HCT116 (cell line): Measurements from ENCODE around the gene WSB1. TPM values are rescaled to one million over a fixed set of nuclear protein-coding genes. Genes with fewer than 3 reads are reported as not detected.

Experiments
- ATAC-seq: fragments of 200-7000 bp; cut with Tn5 transposase; 2 replicates; pipeline ENCODE4 v1.9.1; 2020; ENCODE audit warnings: mild to moderate bottlenecking, moderate library complexity
- BruUV-seq: library from RNA; stranded (reverse); fragments of 400-500 nt; replicated peaks from 2 replicates; lab custom pipeline; 2021; lab: Mats Ljungman, UMichigan
- CTCF ChIA-PET: fragments of 300-600 bp; sonication (Branson Sonifier 250); formaldehyde crosslinking; loops from one replicate; lab custom pipeline; 2021; ENCODE audit warnings: antibody characterized with exemption; lab: Charles Lee
- POLR2A ChIA-PET: fragments of 300-600, 350-600 bp; sonication (Branson Sonifier 250); formaldehyde crosslinking; loops from one replicate; lab custom pipeline; 2021; ENCODE audit warnings: antibody characterized with exemption; lab: Charles Lee
- RAD21 ChIA-PET, 2 experiments: fragments of 300-600 bp; sonication (Branson Sonifier 250); formaldehyde crosslinking; loops; one replicate each; lab custom pipeline; 2023; ENCODE audit warnings: low total read pairs in 2 of 2; ENCODE audit not compliant: uncharacterized antibody in 2 of 2, unreplicated experiment in 2 of 2, low non-redundant PET in 1 of 2; lab: Charles Lee
- DNase-seq: peaks from one replicate; pipeline ENCODE4 v3.0.0-alpha.2; 2010; ENCODE audit warnings: low read depth, low spot score
- H2AFZ ChIP-seq: fragments of 200-600 bp; shearing (Covaris generic), sonication (generic); 2 replicates; pipeline ENCODE4 v1.6.1; 2017; ENCODE audit warnings: low read depth, mixed run types, mixed read lengths, antibody characterized with exemption, low read length; ENCODE audit not compliant: poor library complexity, severe bottlenecking
- H3K27ac ChIP-seq: 2 replicates; pipeline ENCODE4 v1.5.1; 2012; ENCODE audit warnings: low read depth, low read length
- H3K27me3 ChIP-seq: fragments of 200-600 bp; sonication (generic); 2 replicates; pipeline ENCODE4 v1.6.1; 2016; ENCODE audit warnings: mixed run types, low read length, mixed read lengths; ENCODE audit not compliant: insufficient read depth
- H3K36me3 ChIP-seq, 2 experiments: fragments of 200-500 bp in 1 of 2; fragments of 200-600 bp in 1 of 2; sonication (Bioruptor generic) in 1 of 2; sonication (generic) in 1 of 2; 2 replicates each; pipeline versions ENCODE4 v1.5.1 to v1.6.1; 2014 to 2016; ENCODE audit warnings: low read length in 2 of 2, inconsistent platforms in 1 of 2, mixed read lengths in 1 of 2, mixed run types in 1 of 2; ENCODE audit not compliant: insufficient read depth in 2 of 2, control insufficient read depth in 1 of 2
- H3K4me1 ChIP-seq, 2 experiments: fragments of 200-600 bp in 1 of 2; sonication (generic) in 1 of 2; 2 replicates each; pipeline versions ENCODE4 v1.5.1 to v1.6.1; 2012 to 2017; ENCODE audit warnings: low read length in 2 of 2, inconsistent platforms in 1 of 2, mild to moderate bottlenecking in 1 of 2, mixed read lengths in 1 of 2, mixed run types in 1 of 2, moderate library complexity in 1 of 2; ENCODE audit not compliant: insufficient read depth in 2 of 2, control insufficient read depth in 1 of 2
- H3K4me2 ChIP-seq: fragments of 200-600 bp; sonication (generic); 2 replicates; pipeline ENCODE4 v1.6.1; 2017; ENCODE audit warnings: mixed run types, low read length, mixed read lengths
- H3K4me3 ChIP-seq, 2 experiments: fragments of 200-600 bp in 1 of 2; sonication (generic) in 1 of 2; replicated peaks in 1 of 2; 2 replicates each; pipeline ENCODE4 v1.5.1; 2011 to 2016; ENCODE audit warnings: low read length in 2 of 2, control low read depth in 1 of 2, low read depth in 1 of 2, mild to moderate bottlenecking in 1 of 2, mixed read lengths in 1 of 2, mixed run types in 1 of 2
- H3K79me2 ChIP-seq: fragments of 200-600 bp; sonication (generic); 2 replicates; pipeline ENCODE4 v1.6.1; 2017; ENCODE audit warnings: mild to moderate bottlenecking, mixed run types, low read length, moderate library complexity, mixed read lengths; ENCODE audit not compliant: insufficient read depth
- H3K9ac ChIP-seq: fragments of 200-600 bp; sonication (generic); 2 replicates; pipeline ENCODE4 v1.6.1; 2016; ENCODE audit warnings: low read length, mixed read lengths
- H3K9me2 ChIP-seq: fragments of 200-600 bp; sonication (generic), shearing (Covaris generic); 2 replicates; pipeline ENCODE4 v1.6.1; 2017; ENCODE audit warnings: mixed run types, mild to moderate bottlenecking, moderate library complexity; ENCODE audit not compliant: insufficient read depth
- H3K9me3 ChIP-seq, 2 experiments: fragments of 200-500 bp in 1 of 2; fragments of 200-600 bp in 1 of 2; sonication (Bioruptor generic) in 1 of 2; sonication (generic) in 1 of 2; 2 replicates each; pipeline ENCODE4 v1.6.1; 2014 to 2017; ENCODE audit warnings: low read length in 2 of 2, mixed read lengths in 2 of 2, inconsistent platforms in 1 of 2, low read depth in 1 of 2, mild to moderate bottlenecking in 1 of 2, mixed run types in 1 of 2, moderate library complexity in 1 of 2; ENCODE audit not compliant: control insufficient read depth in 1 of 2, insufficient read depth in 1 of 2
- H4K20me1 ChIP-seq: fragments of 200-600 bp; sonication (generic), shearing (Covaris generic); 2 replicates; pipeline ENCODE4 v1.6.1; 2017; ENCODE audit warnings: mixed run types, mild to moderate bottlenecking, moderate library complexity; ENCODE audit not compliant: insufficient read depth
- JUND ChIP-seq: IDR thresholded peaks from 2 replicates; pipeline ENCODE4 v1.6.1; 2012
- MAX ChIP-seq: IDR thresholded peaks from 2 replicates; pipeline ENCODE4 v1.6.1; 2012
- POLR2A ChIP-seq: IDR thresholded peaks from 2 replicates; pipeline ENCODE4 v1.7.0; 2011; ENCODE audit warnings: borderline replicate concordance; ENCODE audit not compliant: insufficient read depth, insufficient read length; ENCODE audit errors: extremely low read depth
- SIN3A ChIP-seq: IDR thresholded peaks from 2 replicates; pipeline ENCODE4 v1.6.1; 2012; ENCODE audit warnings: low read depth
- SRF ChIP-seq: IDR thresholded peaks from 2 replicates; pipeline ENCODE4 v1.6.1; 2012; ENCODE audit warnings: low read depth
- TCF7L2 ChIP-seq: IDR thresholded peaks from 2 replicates; pipeline ENCODE4 v1.7.0; 2011; ENCODE audit warnings: borderline replicate concordance, inconsistent platforms; ENCODE audit not compliant: insufficient read depth, insufficient read length; ENCODE audit errors: extremely low read depth
- YY1 ChIP-seq: IDR thresholded peaks from 2 replicates; pipeline ENCODE4 v1.6.1; 2011; ENCODE audit warnings: low read length, low read depth, moderate library complexity, mild to moderate bottlenecking; ENCODE audit not compliant: insufficient replicate concordance; ENCODE audit errors: extremely low read depth
- ZBTB33 ChIP-seq: IDR thresholded peaks from 2 replicates; pipeline ENCODE4 v1.6.1; 2011; ENCODE audit warnings: mild to moderate bottlenecking, low read length, moderate library complexity; ENCODE audit not compliant: insufficient replicate concordance; ENCODE audit errors: extremely low read depth
- ZFX ChIP-seq: fragments of 450-650 bp; IDR thresholded peaks from 2 replicates; pipeline ENCODE4 v1.6.1; 2017
- intact Hi-C: fragments of 100-400 bp; cut with micrococcal nuclease; formaldehyde crosslinking; loops from 2 replicates; pipeline ENCODE4 v1.10.0; 2022
- total RNA-seq: library from RNA; stranded (reverse); gene quantifications from one replicate; pipeline ENCODE4 v1.2.1, GENCODE V29; 2021; ENCODE audit not compliant: unreplicated experiment

WSB1 gene
- total RNA-seq, 1 experiment from 2014 or later = 88.0 TPM

GRCh38 chr17:27259356-27259755, 34.6 kb upstream of the WSB1 start:
- BruUV-seq = no TSS peak
- intact Hi-C loops = no loop called here
- Histone ChIP-seq H3K27ac (no peak overlapping the region), H4K20me1 (no peaks in the 10 kb centered on the region), H3K4me3 (no peak overlapping the region), H3K9me3 (no peaks in the 10 kb centered on the region), H3K36me3 (no peaks in the 10 kb centered on the region), H3K79me2 (no peaks in the 10 kb centered on the region), H3K27me3 (no peaks in the 10 kb centered on the region), H3K9me2 (peaks cover 6% of the 10 kb centered on the region; the same call in 1 of the 2 replicates), H3K4me1 (no peaks in the 10 kb centered on the region), H2AFZ (no peak overlapping the region)
- ChIA-PET CTCF (interaction anchor here (0.6 kb wide), 1 partner anchor 179 kb away, joined by 3 read pairs; no protein-coding TSS in a partner anchor), RAD21 (no interaction called here), POLR2A (no interaction called here)
- DNase-seq = no peak
- no peak for TF ChIP-seq JUND
- TF ChIP-seq POLR2A = no peak
- TF ChIP-seq ZFX = no peak
- TF ChIP-seq TCF7L2 = no peak
- no peak for TF ChIP-seq SIN3A
- no peak for TF ChIP-seq SRF
- TF ChIP-seq ZBTB33 = no peak
- no peak for TF ChIP-seq YY1
- TF ChIP-seq MAX = no peak
- TF ChIP-seq, all 23 proteins: peak for 0
- no peak overlapping the region for H3K9ac ChIP-seq
- no peak for ATAC-seq
- H3K4me2 ChIP-seq = no peak overlapping the region
